Large intestine (tissue), 3 donors: ENCODE results near the gene TPCN2. TPM values are rescaled to one million over a fixed set of nuclear protein-coding genes. Genes with fewer than 3 reads are reported as not detected.

Experiments used
- DNase-seq, 2 donors: peaks; one replicate each; pipeline versions ENCODE4 v3.0.0 to v3.0.0-alpha.2; 2013
- H3K27ac ChIP-seq: one replicate; pipeline ENCODE4 v1.5.1; 2013; ENCODE audit warnings: low read length
- H3K27me3 ChIP-seq: 2 replicates; pipeline ENCODE4 v1.6.1; 2013; ENCODE audit warnings: low read length; ENCODE audit not compliant: control insufficient read depth, insufficient read depth
- H3K36me3 ChIP-seq: 2 replicates; pipeline ENCODE4 v1.6.1; 2013; ENCODE audit warnings: low read length; ENCODE audit not compliant: control insufficient read depth, insufficient read depth
- H3K4me1 ChIP-seq: one replicate; pipeline ENCODE4 v1.6.1; 2013; ENCODE audit warnings: low read length; ENCODE audit not compliant: control insufficient read depth, insufficient read depth
- H3K4me3 ChIP-seq: one replicate; pipeline ENCODE4 v1.5.1; 2013; ENCODE audit warnings: low read length
- H3K9me3 ChIP-seq: one replicate; pipeline ENCODE4 v1.6.1; 2013; ENCODE audit warnings: mild to moderate bottlenecking, low read depth, low read length, moderate library complexity; ENCODE audit not compliant: control insufficient read depth
- WGBS: methylation state at CpG from one replicate; pipeline ENCODE4 v1.1.5; 2013; ENCODE audit warnings: low lambda C conversion rate; ENCODE audit not compliant: insufficient coverage; 5-methylcytosine and 5-hydroxymethylcytosine counted together
- polyA plus RNA-seq: library from polyadenylated mRNA; unstranded; fragments of 120-200 nt; gene quantifications from one replicate; pipeline ENCODE4 v1.2.1, GENCODE V29; 2013

TPCN2 gene
- polyA plus RNA-seq, 1 donor: 31.0 TPM

- H3K4me1 ChIP-seq: peaks cover 66% of the 10 kb centered on the region
- H3K27ac ChIP-seq: peak overlapping the region; percentile 87
- H3K27me3 ChIP-seq: peaks cover 30% of the 10 kb centered on the region
- no peak for DNase-seq
- no peaks in the 10 kb centered on the region for H3K36me3 ChIP-seq
- no CpG with 5 or more reads among the region's 9 CpGs for WGBS
- H3K9me3 ChIP-seq: peaks cover 7% of the 10 kb centered on the region
- H3K4me3 ChIP-seq: peak overlapping the region; percentile 32
Measured at GRCh38 chr11:69010361-69010891, 38.3 kb upstream of the TPCN2 start.

- WGBS: no CpG with 5 or more reads among the region's 43 CpGs
- DNase-seq: peak; percentile 81 to 90
- peak overlapping the region; percentile 87 for H3K27ac ChIP-seq
- peak overlapping the region; percentile 35 for H3K4me3 ChIP-seq
- H3K4me1 ChIP-seq: peaks cover 65% of the 10 kb centered on the region
- no peaks in the 10 kb centered on the region for H3K36me3 ChIP-seq
- H3K27me3 ChIP-seq: peaks cover 30% of the 10 kb centered on the region
- H3K9me3 ChIP-seq: peaks cover 7% of the 10 kb centered on the region
Measured at GRCh38 chr11:69010964-69011623, 37.6 kb upstream of the TPCN2 start.

GRCh38 chr11:69011624-69012091 is 37.1 kb upstream of the TPCN2 start:
- H3K4me3 ChIP-seq: peak overlapping the region; percentile 35
- H3K27ac ChIP-seq: peak overlapping the region; percentile 73
- H3K9me3 ChIP-seq: peaks cover 7% of the 10 kb centered on the region
- no CpG with 5 or more reads among the region's 9 CpGs for WGBS
- no peak for DNase-seq
- peaks cover 30% of the 10 kb centered on the region for H3K27me3 ChIP-seq
- peaks cover 62% of the 10 kb centered on the region for H3K4me1 ChIP-seq
- no peaks in the 10 kb centered on the region for H3K36me3 ChIP-seq

GRCh38 chr11:69012092-69013008 is 36.4 kb upstream of the TPCN2 start:
- no CpG with 5 or more reads among the region's 21 CpGs for WGBS
- H3K4me1 ChIP-seq: peaks cover 57% of the 10 kb centered on the region

GRCh38 chr11:69013009-69013951 is 35.5 kb upstream of the TPCN2 start, which contains the start of gene MRGPRF:
MRGPRF (minus strand) TSS chr11:69013246; CDS start chr11:69009901, 3,345 bp downstream.
- peak within 1 kb of the TSS; percentile 73 for H3K27ac ChIP-seq
- DNase-seq: peak; percentile 54 to 56
- WGBS: no CpG with 5 or more reads among the region's 43 CpGs
- H3K4me3 ChIP-seq: peak within 1 kb of the TSS; percentile 45
- H3K4me1 ChIP-seq: peaks cover 47% of the 10 kb centered on the region
- no peaks in the 10 kb centered on the region for H3K36me3 ChIP-seq
- peaks cover 30% of the 10 kb centered on the region for H3K27me3 ChIP-seq
- H3K9me3 ChIP-seq: peaks cover 7% of the 10 kb centered on the region

More at GRCh38 chr11:69012092-69013008, 36.4 kb upstream of the TPCN2 start:
- Histone ChIP-seq H3K27me3 (peaks cover 30% of the 10 kb centered on the region), H3K9me3 (peaks cover 7% of the 10 kb centered on the region), H3K27ac (peak overlapping the region; percentile 73), H3K4me3 (peak overlapping the region; percentile 45), H3K36me3 (no peaks in the 10 kb centered on the region)
- no peak for DNase-seq

- Histone ChIP-seq H3K9me3 (peaks cover 7% of the 10 kb centered on the region), H3K4me3 (no peak overlapping the region), H3K27me3 (peaks cover 30% of the 10 kb centered on the region), H3K4me1 (peaks cover 37% of the 10 kb centered on the region), H3K27ac (peak overlapping the region; percentile 73), H3K36me3 (no peaks in the 10 kb centered on the region)
- WGBS: no CpG with 5 or more reads among the region's 28 CpGs
- DNase-seq: peak; percentile 58 to 73
Measured at GRCh38 chr11:69014084-69014851, 34.5 kb upstream of the TPCN2 start.

GRCh38 chr11:69014898-69015549 is 33.7 kb upstream of the TPCN2 start:
- peak overlapping the region; percentile 66 for H3K27ac ChIP-seq
- peaks cover 30% of the 10 kb centered on the region for H3K4me1 ChIP-seq
- H3K4me3 ChIP-seq: no peak overlapping the region
- no peaks in the 10 kb centered on the region for H3K36me3 ChIP-seq
- peaks cover 7% of the 10 kb centered on the region for H3K9me3 ChIP-seq
- no CpG with 5 or more reads among the region's 9 CpGs for WGBS
- DNase-seq: no peak
- H3K27me3 ChIP-seq: peaks cover 30% of the 10 kb centered on the region

- no CpG with 5 or more reads among the region's 10 CpGs for WGBS
- Histone ChIP-seq H3K27me3 (peaks cover 18% of the 10 kb centered on the region), H3K27ac (no peak overlapping the region), H3K36me3 (no peaks in the 10 kb centered on the region), H3K4me3 (no peak overlapping the region), H3K9me3 (peaks cover 7% of the 10 kb centered on the region), H3K4me1 (peaks cover 16% of the 10 kb centered on the region)
- DNase-seq: no peak
Measured at GRCh38 chr11:69017951-69018350, 30.8 kb upstream of the TPCN2 start.

GRCh38 chr11:69018924-69019323 is 29.8 kb upstream of the TPCN2 start:
- DNase-seq: no peak
- Histone ChIP-seq H3K4me3 (no peak overlapping the region), H3K36me3 (no peaks in the 10 kb centered on the region), H3K27ac (no peak overlapping the region), H3K9me3 (no peaks in the 10 kb centered on the region), H3K27me3 (peaks cover 9% of the 10 kb centered on the region), H3K4me1 (peaks cover 11% of the 10 kb centered on the region)
- no CpG with 5 or more reads among the region's 13 CpGs for WGBS
